Neuronal stem cell (in vitro differentiated cells): ENCODE measurements around the gene RBBP8NL.

Experiments used
- DNase-seq: peaks from one replicate; pipeline ENCODE4 v3.0.0-alpha.2; 2013; ENCODE audit warnings: low spot score
- H2AFZ ChIP-seq: one replicate; pipeline ENCODE4 v1.6.1; 2013; ENCODE audit warnings: mild to moderate bottlenecking, low read length, inconsistent platforms
- H2AK5ac ChIP-seq: 2 replicates; pipeline ENCODE4 v1.6.1; 2013; ENCODE audit warnings: low read depth, mild to moderate bottlenecking, inconsistent platforms, low read length, moderate library complexity, mixed read lengths
- H2BK120ac ChIP-seq: 2 replicates; pipeline ENCODE4 v1.6.1; 2013; ENCODE audit warnings: low read depth, mild to moderate bottlenecking, inconsistent platforms, low read length, moderate library complexity, mixed read lengths
- H2BK12ac ChIP-seq: one replicate; pipeline ENCODE4 v1.6.1; 2013; ENCODE audit warnings: low read length, inconsistent platforms
- H2BK15ac ChIP-seq: 2 replicates; pipeline ENCODE4 v1.6.1; 2013; ENCODE audit warnings: mild to moderate bottlenecking, low read length, inconsistent platforms, mixed read lengths
- H2BK5ac ChIP-seq: one replicate; pipeline ENCODE4 v1.6.1; 2013; ENCODE audit warnings: inconsistent platforms, mild to moderate bottlenecking, low read length, moderate library complexity
- H3K14ac ChIP-seq: one replicate; pipeline ENCODE4 v1.6.1; 2013; ENCODE audit warnings: low read length, inconsistent platforms
- H3K18ac ChIP-seq: 2 replicates; pipeline ENCODE4 v1.6.1; 2013; ENCODE audit warnings: low read length, inconsistent platforms
- H3K23ac ChIP-seq: 2 replicates; pipeline ENCODE4 v1.6.1; 2013; ENCODE audit warnings: low read depth, mild to moderate bottlenecking, mixed read lengths, low read length, inconsistent platforms; ENCODE audit not compliant: poor library complexity
- H3K27ac ChIP-seq: replicated peaks from 3 replicates; pipeline ENCODE4 v1.5.1; 2013; ENCODE audit warnings: low read length, inconsistent platforms
- H3K27me3 ChIP-seq, 3 experiments: 2 replicates each; pipeline ENCODE4 v1.6.1; 2013; ENCODE audit warnings: low read length in 3 of 3, mild to moderate bottlenecking in 2 of 3, inconsistent platforms in 1 of 3, low read depth in 1 of 3, mixed read lengths in 1 of 3, moderate library complexity in 1 of 3; ENCODE audit not compliant: control insufficient read depth in 3 of 3, insufficient read depth in 3 of 3
- H3K36me3 ChIP-seq, 2 donors: replicated peaks in 1 of 2; 2 replicates each; pipeline ENCODE4 v1.6.1; 2013; ENCODE audit warnings: low read length in 2 of 2; ENCODE audit not compliant: control insufficient read depth in 2 of 2, insufficient read depth in 2 of 2
- H3K4ac ChIP-seq: 2 replicates; pipeline ENCODE4 v1.6.1; 2013; ENCODE audit warnings: inconsistent platforms, mild to moderate bottlenecking, low read length, moderate library complexity
- H3K4me1 ChIP-seq, 2 donors: 1 replicate in 1 of 2; 2 replicates in 1 of 2; pipeline ENCODE4 v1.6.1; 2013; ENCODE audit warnings: low read length in 2 of 2, low read depth in 1 of 2; ENCODE audit not compliant: control insufficient read depth in 2 of 2, insufficient read depth in 1 of 2
- H3K4me2 ChIP-seq: one replicate; pipeline ENCODE4 v1.6.1; 2013; ENCODE audit warnings: mild to moderate bottlenecking, low read length, inconsistent platforms; ENCODE audit not compliant: insufficient read depth, poor library complexity, severe bottlenecking
- H3K4me3 ChIP-seq, 2 donors: 2 replicates each; pipeline ENCODE4 v1.5.1; 2013; ENCODE audit warnings: low read length in 2 of 2, mild to moderate bottlenecking in 2 of 2, inconsistent platforms in 1 of 2, moderate library complexity in 1 of 2
- H3K79me1 ChIP-seq: one replicate; pipeline ENCODE4 v1.6.1; 2013; ENCODE audit warnings: low read depth, mild to moderate bottlenecking, inconsistent platforms, low read length, moderate library complexity
- H3K9ac ChIP-seq: one replicate; pipeline ENCODE4 v1.6.1; 2013; ENCODE audit warnings: mild to moderate bottlenecking, low read depth, low read length, inconsistent platforms; ENCODE audit not compliant: poor library complexity
- H3K9me3 ChIP-seq, 2 donors: replicated peaks in 1 of 2; 2 replicates each; pipeline versions ENCODE3 to v1.6.1; 2013; ENCODE audit warnings: low read length in 2 of 2, mild to moderate bottlenecking in 2 of 2, inconsistent platforms in 1 of 2, low read depth in 1 of 2, mixed read lengths in 1 of 2, moderate library complexity in 1 of 2; ENCODE audit not compliant: control insufficient read depth in 2 of 2, insufficient read depth in 1 of 2
- H4K8ac ChIP-seq: one replicate; pipeline ENCODE4 v1.6.1; 2013; ENCODE audit warnings: low read depth, mild to moderate bottlenecking, inconsistent platforms, low read length, moderate library complexity
- H4K91ac ChIP-seq: one replicate; pipeline ENCODE4 v1.6.1; 2013; ENCODE audit warnings: low read length, low read depth, mild to moderate bottlenecking, inconsistent platforms; ENCODE audit not compliant: poor library complexity
- WGBS, 2 donors: extraction: QIAGEN DNeasy Blood & Tissue Kit; methylation state at CpG; one replicate each; pipeline ENCODE4 v1.1.7; 2013; ENCODE audit warnings: missing lambda C conversion rate in 2 of 2, mixed read lengths in 1 of 2; ENCODE audit not compliant: insufficient read length in 2 of 2, insufficient replicate concordance in 1 of 2; ENCODE audit errors: extremely low coverage in 2 of 2; 5-methylcytosine and 5-hydroxymethylcytosine counted together

RBBP8NL gene

DNA sequence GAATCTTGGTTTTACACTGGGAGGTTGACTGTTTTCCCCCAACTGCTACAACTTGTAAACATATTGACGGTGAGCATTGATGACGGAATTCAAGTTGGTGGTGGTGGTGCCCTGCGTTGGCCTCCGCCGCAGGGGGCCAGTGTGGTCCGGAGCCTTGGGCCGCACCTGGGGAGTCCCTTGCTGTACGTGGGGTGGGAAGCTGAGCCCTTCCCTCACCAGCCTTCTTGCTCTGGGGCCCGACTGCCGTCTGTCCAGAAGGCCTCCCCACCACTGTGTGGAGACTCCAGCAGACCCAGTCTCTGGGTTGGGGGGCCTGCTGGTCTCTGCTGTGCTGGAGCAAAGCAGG lies 37.1 kb upstream of the RBBP8NL start:
- Histone ChIP-seq H3K4me1 (no peaks in the 10 kb centered on the region), H2AK5ac (no peak overlapping the region), H4K8ac (no peak overlapping the region), H3K27me3 (peaks cover 0 to 81% (median 0%) of the 10 kb centered on the region in 3 experiments), H3K9ac (no peak overlapping the region), H3K18ac (peak overlapping the region; percentile 51), H2BK15ac (no peak overlapping the region), H2BK120ac (no peak overlapping the region), H2BK12ac (no peak overlapping the region), H3K9me3 (no peaks in the 10 kb centered on the region), H3K36me3 (no peaks in the 10 kb centered on the region), H3K4ac (no peak overlapping the region), H3K23ac (no peak overlapping the region), H4K91ac (no peak overlapping the region), H3K27ac (no peak overlapping the region), H3K4me2 (no peak overlapping the region), H2AFZ (no peak overlapping the region), H3K14ac (no peak overlapping the region), H3K4me3 (no peak overlapping the region), H2BK5ac (no peak overlapping the region), H3K79me1 (no peaks in the 10 kb centered on the region)
- WGBS, 2 donors, result no CpG with 5 or more reads among the region's 10 CpGs
- DNase-seq, result no peak

DNA sequence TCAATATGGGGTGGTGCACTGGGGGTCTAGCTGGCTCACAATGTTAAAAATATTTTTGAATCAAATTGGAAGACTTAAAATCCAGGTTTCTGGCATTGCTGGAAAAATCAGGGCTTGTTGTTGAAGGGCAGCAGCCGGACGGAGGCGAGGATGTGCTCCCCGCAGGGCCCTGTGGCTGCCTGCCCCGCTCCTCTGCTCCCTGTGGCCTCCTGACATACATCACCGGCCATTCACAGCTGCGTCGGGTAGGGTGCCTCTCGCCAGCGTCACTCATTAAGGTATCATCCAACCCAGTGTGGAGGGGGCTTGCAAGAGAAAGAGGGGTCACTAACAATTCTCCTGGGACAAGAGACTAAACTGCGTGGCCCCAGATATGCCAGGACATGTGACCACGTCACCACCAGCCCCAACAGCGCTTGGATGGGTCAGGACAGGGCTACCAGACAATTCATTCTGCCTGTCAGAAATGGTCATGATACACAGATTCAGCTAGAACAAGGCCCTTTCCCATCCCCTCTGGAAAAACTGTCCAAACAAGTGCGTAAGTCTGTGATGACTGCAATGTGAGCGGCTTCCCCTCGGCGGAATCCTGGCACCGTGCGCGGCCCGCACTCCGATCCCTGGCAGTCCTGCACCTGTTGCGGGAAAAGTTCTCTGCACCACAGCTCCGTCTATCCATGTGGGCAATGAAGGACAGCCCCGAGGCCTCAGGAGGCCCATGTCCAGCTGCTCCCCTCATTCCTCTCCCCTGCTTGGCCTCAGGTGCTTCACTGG lies 36.5 kb upstream of the RBBP8NL start:
- Histone ChIP-seq H2BK120ac (no peak overlapping the region), H3K4me2 (no peak overlapping the region), H3K79me1 (no peaks in the 10 kb centered on the region), H3K36me3 (no peaks in the 10 kb centered on the region), H3K4me1 (no peaks in the 10 kb centered on the region), H3K4ac (no peak overlapping the region), H3K9me3 (no peaks in the 10 kb centered on the region), H2BK5ac (no peak overlapping the region), H2AFZ (no peak overlapping the region), H3K9ac (no peak overlapping the region), H2BK15ac (no peak overlapping the region), H3K4me3 (no peak overlapping the region), H3K14ac (no peak overlapping the region), H4K8ac (no peak overlapping the region), H2AK5ac (no peak overlapping the region), H2BK12ac (no peak overlapping the region), H3K27ac (no peak overlapping the region), H3K18ac (no peak overlapping the region), H3K23ac (no peak overlapping the region), H4K91ac (no peak overlapping the region), H3K27me3 (peaks cover 0 to 78% (median 0%) of the 10 kb centered on the region in 3 experiments)
- no CpG with 5 or more reads among the region's 25 CpGs for WGBS, 2 donors
- DNase-seq, result no peak

DNA sequence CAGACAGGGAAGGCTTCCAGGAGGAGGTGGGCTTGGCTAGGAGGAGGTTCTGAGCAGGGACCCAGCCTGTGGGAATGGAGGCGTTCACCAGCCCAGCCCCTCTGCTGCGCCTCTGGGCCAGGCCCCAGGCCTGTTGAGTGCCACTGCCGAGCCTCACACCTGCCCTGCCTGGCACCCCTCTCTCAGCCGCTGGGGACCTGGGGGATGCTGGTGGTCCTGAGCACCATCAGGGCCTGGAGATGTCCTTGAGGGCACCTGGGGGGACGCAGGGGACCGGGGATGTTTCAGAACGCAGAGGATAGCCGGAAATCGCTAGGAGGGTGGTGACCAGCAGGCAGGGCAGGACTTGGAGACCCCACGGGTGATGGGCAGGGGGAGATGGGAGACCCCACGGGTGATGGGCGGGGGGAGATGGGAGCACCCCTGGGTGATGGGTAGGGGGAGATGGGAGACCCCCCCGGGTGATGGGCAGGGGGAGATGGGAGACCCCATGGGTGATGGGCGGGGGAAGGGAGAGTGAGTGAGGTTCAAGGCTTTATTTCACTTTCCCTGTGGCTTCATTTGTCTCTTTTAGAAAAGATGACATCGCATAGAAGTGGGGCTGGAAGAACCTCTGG lies 35.7 kb upstream of the RBBP8NL start:
- DNase-seq, result no peak
- no peak overlapping the region for H3K4me3 ChIP-seq
- H3K23ac ChIP-seq, result no peak overlapping the region
- no peak overlapping the region for H2BK12ac ChIP-seq
- no peaks in the 10 kb centered on the region for H3K9me3 ChIP-seq
- no peaks in the 10 kb centered on the region for H3K4me1 ChIP-seq
- H3K18ac ChIP-seq, result no peak overlapping the region
- peaks cover 0 to 77% (median 0%) of the 10 kb centered on the region in 3 experiments for H3K27me3 ChIP-seq
- H4K91ac ChIP-seq, result no peak overlapping the region
- no peak overlapping the region for H2BK120ac ChIP-seq
- no CpG with 5 or more reads among the region's 15 CpGs for WGBS, 2 donors
- H2BK15ac ChIP-seq, result no peak overlapping the region
- H2AFZ ChIP-seq, result no peak overlapping the region
- H3K79me1 ChIP-seq, result no peaks in the 10 kb centered on the region
- no peak overlapping the region for H3K27ac ChIP-seq
- peak overlapping the region; percentile 63 for H2AK5ac ChIP-seq
- no peak overlapping the region for H3K4ac ChIP-seq
- no peak overlapping the region for H3K4me2 ChIP-seq
- no peak overlapping the region for H2BK5ac ChIP-seq
- no peaks in the 10 kb centered on the region for H3K36me3 ChIP-seq
- no peak overlapping the region for H4K8ac ChIP-seq
- no peak overlapping the region for H3K14ac ChIP-seq
- H3K9ac ChIP-seq, result no peak overlapping the region

- no peak overlapping the region for H3K4ac ChIP-seq
- peaks cover 0 to 78% (median 0%) of the 10 kb centered on the region in 3 experiments for H3K27me3 ChIP-seq
- H3K9me3 ChIP-seq, result no peaks in the 10 kb centered on the region
- no peak overlapping the region for H2AFZ ChIP-seq
- H3K4me2 ChIP-seq, result no peak overlapping the region
- H4K91ac ChIP-seq, result no peak overlapping the region
- no peaks in the 10 kb centered on the region for H3K79me1 ChIP-seq
- WGBS, 2 donors, result no CpG with 5 or more reads among the region's 13 CpGs
- no peak overlapping the region for H3K9ac ChIP-seq
- no peak overlapping the region for H3K27ac ChIP-seq
- no peak overlapping the region for H2BK120ac ChIP-seq
- H2AK5ac ChIP-seq, result peak overlapping the region; percentile 58
- no peak overlapping the region for H2BK5ac ChIP-seq
- peak overlapping the region; percentile 64 for H3K18ac ChIP-seq
- peak overlapping the region; percentile 34 for H3K23ac ChIP-seq
- H3K36me3 ChIP-seq, result no peaks in the 10 kb centered on the region
- peak overlapping the region in 1 of 2 donors; percentile 14 for H3K4me3 ChIP-seq
- peak overlapping the region; percentile 38 for H3K14ac ChIP-seq
- H4K8ac ChIP-seq, result peak overlapping the region; percentile 82
- H2BK15ac ChIP-seq, result peak overlapping the region; percentile 56
- no peak overlapping the region for H2BK12ac ChIP-seq
- no peak for DNase-seq
- no peaks in the 10 kb centered on the region for H3K4me1 ChIP-seq
Observed at GRCh38 chr20:62461834-62462233, 34.5 kb upstream of the RBBP8NL start.
